NCI-H2196 (cell line): ENCODE measurements around the gene NXPE4.
"Not testable (repeated sequence)": the region's sequence is repeated elsewhere in the genome, so short reads cannot be mapped to it uniquely, and the experiment has no call there.

Experiments used
- DNase-seq: peaks from one replicate; lab custom pipeline; 2025; ENCODE audit not compliant: unreplicated experiment; lab: John Stamatoyannopoulos, UW

NXPE4 gene

GRCh38 chr11:114595571-114595970 lies at the start of gene NXPE4:
TSS of gene NXPE4 (minus strand) at chr11:114595786. CDS start at chr11:114594759, 1,027 bp downstream.
- no peak for DNase-seq

GRCh38 chr11:114639440-114639839 lies 43.9 kb upstream of the NXPE4 start:
- DNase-seq: not testable (repeated sequence)

GRCh38 chr11:114631445-114631965 lies 35.9 kb upstream of the NXPE4 start:
- DNase-seq: not testable (repeated sequence)

- no peak for DNase-seq
These were observed 29.7 kb upstream of the NXPE4 start for GRCh38 chr11:114625294-114625693.

GRCh38 chr11:114624455-114625207 lies 29.0 kb upstream of the NXPE4 start:
- no peak for DNase-seq

- DNase-seq: no peak
These were observed 28.1 kb upstream of the NXPE4 start for GRCh38 chr11:114623720-114624119.

- DNase-seq: no peak
These were observed 27.3 kb upstream of the NXPE4 start for GRCh38 chr11:114622858-114623257.

- no peak for DNase-seq
These were observed 26.6 kb upstream of the NXPE4 start for GRCh38 chr11:114621950-114622809.

- DNase-seq: no peak
These were observed 25.5 kb upstream of the NXPE4 start for GRCh38 chr11:114621072-114621471.

- no peak for DNase-seq
These were observed 24.1 kb upstream of the NXPE4 start for GRCh38 chr11:114619659-114620173.

- DNase-seq: no peak
These were observed 22.6 kb upstream of the NXPE4 start for GRCh38 chr11:114618139-114618538.

GRCh38 chr11:114617157-114618124 lies 21.9 kb upstream of the NXPE4 start:
- DNase-seq: no peak

- DNase-seq: no peak
These were observed 20.9 kb upstream of the NXPE4 start for GRCh38 chr11:114616516-114616915.

GRCh38 chr11:114615448-114616361 lies 20.1 kb upstream of the NXPE4 start:
- DNase-seq: no peak

GRCh38 chr11:114614127-114614720 lies 18.6 kb upstream of the NXPE4 start:
- no peak for DNase-seq

- not testable (repeated sequence) for DNase-seq
These were observed 17.5 kb upstream of the NXPE4 start for GRCh38 chr11:114613094-114613493.

GRCh38 chr11:114612686-114613085 lies 17.1 kb upstream of the NXPE4 start:
- no peak for DNase-seq

- DNase-seq: not testable (repeated sequence)
These were observed 16.6 kb upstream of the NXPE4 start for GRCh38 chr11:114612199-114612598.
